A673 (cell line): ENCODE results near the gene EFTUD2. TPM values are rescaled to one million over a fixed set of nuclear protein-coding genes. Genes with fewer than 3 reads are reported as not detected.
A peak's percentile ranks its signal among the peaks of the same experiment; 100 is the strongest.

ENCODE experiments used
- BruUV-seq: library from RNA; stranded (reverse); fragments of 400-500 nt; replicated peaks from 2 replicates; lab custom pipeline; 2021; lab: Mats Ljungman, UMichigan
- CTCF ChIA-PET: fragments of 300-600 bp; sonication (Branson Sonifier 250); formaldehyde crosslinking; loops from one replicate; lab custom pipeline; 2022; ENCODE audit warnings: antibody characterized with exemption; lab: Charles Lee
- POLR2A ChIA-PET: fragments of 300-600 bp; sonication (Branson Sonifier 250); formaldehyde crosslinking; loops from one replicate; lab custom pipeline; 2022; ENCODE audit warnings: antibody characterized with exemption; ENCODE audit not compliant: low non-redundant PET; lab: Charles Lee
- DNase-seq: peaks from one replicate; pipeline ENCODE4 v3.0.0-alpha.2; 2015; ENCODE audit warnings: low spot score
- H3K27ac ChIP-seq: fragments of 200-600 bp; sonication (generic); 2 replicates; pipeline ENCODE4 v1.5.1; 2016; ENCODE audit warnings: mixed run types, low read depth, mild to moderate bottlenecking, mixed read lengths, antibody characterized with exemption, low read length; ENCODE audit not compliant: poor library complexity, severe bottlenecking
- H3K27me3 ChIP-seq: fragments of 200-600 bp; sonication (generic); replicated peaks from 2 replicates; pipeline ENCODE4 v1.6.1; 2017; ENCODE audit warnings: mixed run types, low read depth, mild to moderate bottlenecking, mixed read lengths, antibody characterized with exemption, low read length; ENCODE audit not compliant: insufficient read depth, poor library complexity
- H3K36me3 ChIP-seq: fragments of 200-600 bp; sonication (generic); 2 replicates; pipeline ENCODE4 v1.6.1; 2016; ENCODE audit warnings: mixed run types, mild to moderate bottlenecking, mixed read lengths, antibody characterized with exemption, low read length; ENCODE audit not compliant: insufficient read depth, poor library complexity, severe bottlenecking
- H3K4me1 ChIP-seq: fragments of 200-600 bp; sonication (generic); 2 replicates; pipeline ENCODE4 v1.6.1; 2017; ENCODE audit warnings: mixed run types, mild to moderate bottlenecking, mixed read lengths, antibody characterized with exemption, low read length; ENCODE audit not compliant: insufficient read depth, poor library complexity, severe bottlenecking
- H3K4me3 ChIP-seq: fragments of 200-600 bp; sonication (generic); 2 replicates; pipeline ENCODE4 v1.5.1; 2016; ENCODE audit warnings: low read depth, mixed run types, mild to moderate bottlenecking, mixed read lengths, low read length; ENCODE audit not compliant: poor library complexity, severe bottlenecking
- H3K9me3 ChIP-seq: fragments of 200-600 bp; sonication (generic); 2 replicates; pipeline ENCODE4 v1.6.1; 2016; ENCODE audit warnings: mixed run types, low read depth, mild to moderate bottlenecking, mixed read lengths, antibody characterized with exemption, low read length; ENCODE audit not compliant: poor library complexity, severe bottlenecking
- CTCF ChIP-seq: fragments of 300-800, 200-600 bp; sonication (generic); conservative IDR thresholded peaks from 2 replicates; pipeline ENCODE4 v1.5.1; 2017; ENCODE audit warnings: low read depth, mild to moderate bottlenecking, antibody characterized with exemption, low read length, moderate library complexity, mixed read lengths
- EZH2 ChIP-seq: fragments of 200-600 bp; sonication (generic); IDR thresholded peaks from 2 replicates; pipeline ENCODE4 v1.6.1; 2017; ENCODE audit warnings: borderline replicate concordance, low read depth, mild to moderate bottlenecking, mixed read lengths, antibody characterized with exemption, low read length; ENCODE audit not compliant: poor library complexity, severe bottlenecking
- intact Hi-C: fragments of 100-400 bp; cut with micrococcal nuclease; formaldehyde crosslinking; loops from one replicate; pipeline ENCODE4 v1.10.0; 2022; ENCODE audit not compliant: unreplicated experiment
- total RNA-seq: library from RNA; stranded (reverse); gene quantifications from 2 replicates; pipeline ENCODE4 v1.2.3, GENCODE V29; 2021

EFTUD2 gene
- total RNA-seq, 1 experiment from 2014 or later, result 144 TPM

- no peaks in the 10 kb centered on the region for H3K27me3 ChIP-seq
- BruUV-seq, result no TSS peak
- DNase-seq, result no peak
- ChIA-PET POLR2A (no interaction called here), CTCF (no interaction called here)
- TF ChIP-seq CTCF (no peak), EZH2 (no peak)
- H3K4me3 ChIP-seq, result no peak overlapping the region
- H3K27ac ChIP-seq, result no peak overlapping the region
- H3K9me3 ChIP-seq, result no peaks in the 10 kb centered on the region
- peaks cover 8% of the 10 kb centered on the region for H3K4me1 ChIP-seq
- intact Hi-C loops, result no loop called here
- no peaks in the 10 kb centered on the region for H3K36me3 ChIP-seq
These were observed 66.4 kb downstream of the EFTUD2 start for GRCh38 chr17:44832805-44833204.

GRCh38 chr17:44831371-44831770, 67.9 kb downstream of the EFTUD2 start:
- BruUV-seq, result no TSS peak
- TF ChIP-seq EZH2 (no peak), CTCF (no peak)
- H3K27ac ChIP-seq, result no peak overlapping the region
- POLR2A ChIA-PET, result no interaction called here
- intact Hi-C loops, result no loop called here
- no peak overlapping the region for H3K4me3 ChIP-seq
- H3K36me3 ChIP-seq, result no peaks in the 10 kb centered on the region
- CTCF ChIA-PET, result no interaction called here
- H3K9me3 ChIP-seq, result no peaks in the 10 kb centered on the region
- peaks cover 8% of the 10 kb centered on the region for H3K4me1 ChIP-seq
- DNase-seq, result no peak
- H3K27me3 ChIP-seq, result no peaks in the 10 kb centered on the region

GRCh38 chr17:44830359-44831288, 68.6 kb downstream of the EFTUD2 start:
- peak; percentile 52 for DNase-seq
- Histone ChIP-seq H3K36me3 (no peaks in the 10 kb centered on the region), H3K4me3 (peak overlapping the region; percentile 68), H3K9me3 (no peaks in the 10 kb centered on the region), H3K27me3 (no peaks in the 10 kb centered on the region), H3K4me1 (peaks cover 8% of the 10 kb centered on the region), H3K27ac (no peak overlapping the region)
- no TSS peak for BruUV-seq
- ChIA-PET POLR2A (no interaction called here), CTCF (no interaction called here)
- intact Hi-C loops, result no loop called here
- TF ChIP-seq CTCF (no peak), EZH2 (no peak)
